OCI-LY7 (cell line): ENCODE measurements around the gene LRRC18.

ENCODE experiments used
- EZH2phosphoT487 ChIP-seq: fragments of 200-600 bp; sonication (generic); IDR thresholded peaks from 2 replicates; pipeline ENCODE4 v1.6.1; 2018; ENCODE audit warnings: low read depth, borderline replicate concordance, mild to moderate bottlenecking, mixed run types, antibody characterized with exemption, low read length, moderate library complexity, mixed read lengths
- TF ChIP-seq, protein P1 (sequence below): fragments of 200-600 bp; sonication (generic); conservative IDR thresholded peaks from 2 replicates; pipeline ENCODE4 v1.5.1; 2014; ENCODE audit warnings: mild to moderate bottlenecking, antibody characterized with exemption, low read length, moderate library complexity, mixed read lengths

DNA sequence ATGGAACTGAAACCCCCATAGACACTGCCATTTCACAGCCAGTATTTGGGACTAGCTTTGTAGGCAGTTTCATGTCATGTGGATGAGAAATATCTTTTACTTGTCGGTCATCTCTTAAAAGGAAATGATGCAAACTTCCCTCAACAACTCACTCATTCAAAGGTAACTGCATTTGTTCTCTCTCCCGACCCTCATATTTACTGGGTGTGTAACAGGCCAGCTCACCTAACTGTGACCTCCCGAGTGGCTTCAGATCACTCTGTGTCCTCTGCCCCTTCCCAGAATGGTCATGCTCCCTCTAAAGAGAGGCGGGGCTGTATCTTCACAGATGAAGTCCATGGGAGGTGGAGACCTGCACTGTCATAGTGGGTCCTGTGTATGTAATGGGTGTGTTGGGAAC, 14.7 kb downstream of the LRRC18 start:
- TF ChIP-seq, protein P1, sequence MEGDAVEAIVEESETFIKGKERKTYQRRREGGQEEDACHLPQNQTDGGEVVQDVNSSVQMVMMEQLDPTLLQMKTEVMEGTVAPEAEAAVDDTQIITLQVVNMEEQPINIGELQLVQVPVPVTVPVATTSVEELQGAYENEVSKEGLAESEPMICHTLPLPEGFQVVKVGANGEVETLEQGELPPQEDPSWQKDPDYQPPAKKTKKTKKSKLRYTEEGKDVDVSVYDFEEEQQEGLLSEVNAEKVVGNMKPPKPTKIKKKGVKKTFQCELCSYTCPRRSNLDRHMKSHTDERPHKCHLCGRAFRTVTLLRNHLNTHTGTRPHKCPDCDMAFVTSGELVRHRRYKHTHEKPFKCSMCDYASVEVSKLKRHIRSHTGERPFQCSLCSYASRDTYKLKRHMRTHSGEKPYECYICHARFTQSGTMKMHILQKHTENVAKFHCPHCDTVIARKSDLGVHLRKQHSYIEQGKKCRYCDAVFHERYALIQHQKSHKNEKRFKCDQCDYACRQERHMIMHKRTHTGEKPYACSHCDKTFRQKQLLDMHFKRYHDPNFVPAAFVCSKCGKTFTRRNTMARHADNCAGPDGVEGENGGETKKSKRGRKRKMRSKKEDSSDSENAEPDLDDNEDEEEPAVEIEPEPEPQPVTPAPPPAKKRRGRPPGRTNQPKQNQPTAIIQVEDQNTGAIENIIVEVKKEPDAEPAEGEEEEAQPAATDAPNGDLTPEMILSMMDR = no peak
- TF ChIP-seq EZH2phosphoT487 = no peak
